Thyroid gland (tissue), 4 donors: ENCODE measurements around the gene ARHGEF4.

Source experiments
- CTCF ChIP-seq, 6 experiments: fragments of 200-600 bp in 3 of 6; fragments of 450-650 bp in 3 of 6; sonication (generic) in 3 of 6; IDR thresholded peaks; one replicate each; pipeline ENCODE4 v1.5.1; 2016 to 2019; ENCODE audit warnings: antibody characterized with exemption in 6 of 6, mild to moderate bottlenecking in 2 of 6, inconsistent platforms in 1 of 6, moderate library complexity in 1 of 6
- POLR2A ChIP-seq, 2 donors: fragments of 450-650 bp; IDR thresholded peaks; one replicate each; pipeline ENCODE4 v1.6.1; 2017; ENCODE audit warnings: antibody characterized with exemption in 2 of 2, mild to moderate bottlenecking in 2 of 2, moderate library complexity in 1 of 2

DNA sequence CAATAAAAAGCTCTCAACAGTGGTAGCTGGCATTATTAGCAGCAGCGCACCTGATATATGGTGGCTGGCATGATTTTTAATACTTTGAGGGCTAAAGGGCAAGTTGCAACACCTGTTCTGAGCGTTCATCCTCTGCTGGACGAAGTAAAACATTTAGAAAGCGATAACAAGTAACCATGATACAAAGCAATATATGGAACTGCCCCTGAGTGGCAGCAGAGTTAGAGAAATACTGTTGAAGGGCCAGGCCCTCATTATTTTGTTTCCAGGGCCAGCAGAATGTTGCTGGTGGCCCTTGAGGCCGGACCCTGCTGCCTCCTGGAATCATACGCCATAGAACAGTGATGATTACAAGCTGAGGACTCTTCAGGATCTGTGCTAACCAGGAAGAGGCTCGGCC is 47.8 kb downstream of the ARHGEF4 start:
- TF ChIP-seq CTCF (IDR thresholded peaks at IDR 0.05) (no peak), POLR2A (IDR thresholded peaks at IDR 0.05) (no peak)
